Activated T-helper 17 cell treated with anti-CD3 and anti-CD28 coated beads, Interleukin-2, amount 50 U/mL, for 72 hours (primary cell): ENCODE data around the gene HSPA1A. TPM values are rescaled to one million over a fixed set of nuclear protein-coding genes. Genes with fewer than 3 reads are reported as not detected.
A peak's percentile ranks its signal among the peaks of the same experiment; 100 is the strongest.
"Not testable (repeated sequence)": the region's sequence is repeated elsewhere in the genome, so short reads cannot be mapped to it uniquely, and the experiment has no call there.

Source experiments
- ATAC-seq: fragments of 150-1000 bp; cut with Tn5 transposase; replicated peaks from 2 replicates; pipeline ENCODE4 v1.10.0; 2021; ENCODE audit warnings: mild to moderate bottlenecking, moderate library complexity
- H3K27ac Mint-ChIP-seq: one replicate; pipeline ENCODE4 v1.8.0; 2022; ENCODE audit warnings: mixed read lengths
- H3K27me3 Mint-ChIP-seq: one replicate; pipeline ENCODE4 v1.8.0; 2022; ENCODE audit warnings: mixed read lengths
- H3K36me3 Mint-ChIP-seq: one replicate; pipeline ENCODE4 v1.8.0; 2022; ENCODE audit warnings: low read depth, mild to moderate bottlenecking, mixed read lengths
- H3K4me1 Mint-ChIP-seq: one replicate; pipeline ENCODE4 v1.8.0; 2022; ENCODE audit warnings: mixed read lengths
- H3K4me3 Mint-ChIP-seq: one replicate; pipeline ENCODE4 v1.8.0; 2022; ENCODE audit warnings: mild to moderate bottlenecking, mixed read lengths
- H3K9me3 Mint-ChIP-seq: one replicate; pipeline ENCODE4 v1.8.0; 2022; ENCODE audit warnings: mixed read lengths
- total RNA-seq, 2 donors: library from RNA; stranded (reverse); gene quantifications; one replicate each; pipeline ENCODE4 v1.2.3, GENCODE V29; 2022

Gene HSPA1A
- total RNA-seq, 2 donors from 2014 or later, result 124 to 189 TPM

GRCh38 chr6:31831350-31832215 is 16.2 kb downstream of the HSPA1A start:
- no peaks in the 10 kb centered on the region for H3K9me3 Mint-ChIP-seq
- H3K27ac Mint-ChIP-seq, result peak overlapping the region; percentile 95
- peaks cover 61% of the 10 kb centered on the region for H3K36me3 Mint-ChIP-seq
- ATAC-seq, result no peak
- H3K4me3 Mint-ChIP-seq, result peak overlapping the region; percentile 96
- no peaks in the 10 kb centered on the region for H3K27me3 Mint-ChIP-seq
- peaks cover 6% of the 10 kb centered on the region for H3K4me1 Mint-ChIP-seq

- H3K9me3 Mint-ChIP-seq, result no peaks in the 10 kb centered on the region
- H3K36me3 Mint-ChIP-seq, result peaks cover 81% of the 10 kb centered on the region
- H3K27me3 Mint-ChIP-seq, result no peaks in the 10 kb centered on the region
- peaks cover 23% of the 10 kb centered on the region for H3K4me1 Mint-ChIP-seq
- peak overlapping the region; percentile 89 for H3K27ac Mint-ChIP-seq
- peak; percentile 66 for ATAC-seq
- peak overlapping the region; percentile 96 for H3K4me3 Mint-ChIP-seq
Measured at GRCh38 chr6:31834367-31835250, 19.3 kb downstream of the HSPA1A start.

GRCh38 chr6:31836047-31836473 is 20.7 kb downstream of the HSPA1A start:
- H3K27me3 Mint-ChIP-seq, result no peaks in the 10 kb centered on the region
- peak overlapping the region; percentile 96 for H3K4me3 Mint-ChIP-seq
- no peaks in the 10 kb centered on the region for H3K9me3 Mint-ChIP-seq
- peak overlapping the region; percentile 89 for H3K27ac Mint-ChIP-seq
- peaks cover 23% of the 10 kb centered on the region for H3K4me1 Mint-ChIP-seq
- peaks cover 81% of the 10 kb centered on the region for H3K36me3 Mint-ChIP-seq
- ATAC-seq, result no peak

- Mint-ChIP-seq H3K4me3 (peak overlapping the region; percentile 96), H3K36me3 (peaks cover 79% of the 10 kb centered on the region), H3K9me3 (no peaks in the 10 kb centered on the region), H3K27me3 (no peaks in the 10 kb centered on the region), H3K4me1 (peaks cover 23% of the 10 kb centered on the region), H3K27ac (peak overlapping the region; percentile 89)
- no peak for ATAC-seq
Measured at GRCh38 chr6:31836474-31837368, 21.4 kb downstream of the HSPA1A start.

GRCh38 chr6:31837369-31838113 is 22.2 kb downstream of the HSPA1A start:
- Mint-ChIP-seq H3K36me3 (peaks cover 76% of the 10 kb centered on the region), H3K4me1 (peaks cover 23% of the 10 kb centered on the region), H3K9me3 (no peaks in the 10 kb centered on the region), H3K27me3 (no peaks in the 10 kb centered on the region), H3K4me3 (peak overlapping the region; percentile 96), H3K27ac (peak overlapping the region; percentile 89)
- ATAC-seq, result no peak

GRCh38 chr6:31838114-31838553 is 22.8 kb downstream of the HSPA1A start:
- peaks cover 76% of the 10 kb centered on the region for H3K36me3 Mint-ChIP-seq
- H3K27me3 Mint-ChIP-seq, ATAC-seq, H3K9me3 Mint-ChIP-seq: not testable (repeated sequence)
- peaks cover 23% of the 10 kb centered on the region for H3K4me1 Mint-ChIP-seq
- peak overlapping the region; percentile 96 for H3K4me3 Mint-ChIP-seq
- H3K27ac Mint-ChIP-seq, result peak overlapping the region; percentile 89

- no peaks in the 10 kb centered on the region for H3K27me3 Mint-ChIP-seq
- peak overlapping the region; percentile 3 for H3K27ac Mint-ChIP-seq
- H3K4me1 Mint-ChIP-seq, result peaks cover 23% of the 10 kb centered on the region
- ATAC-seq, result no peak
- H3K9me3 Mint-ChIP-seq, result no peaks in the 10 kb centered on the region
- peak overlapping the region; percentile 96 for H3K4me3 Mint-ChIP-seq
- peaks cover 76% of the 10 kb centered on the region for H3K36me3 Mint-ChIP-seq
Measured at GRCh38 chr6:31838968-31839367, 23.6 kb downstream of the HSPA1A start.

GRCh38 chr6:31839779-31840126 is 24.4 kb downstream of the HSPA1A start:
- peak overlapping the region; percentile 3 for H3K27ac Mint-ChIP-seq

GRCh38 chr6:31842053-31842452 is 26.7 kb downstream of the HSPA1A start:
- Mint-ChIP-seq H3K4me3 (no peak overlapping the region), H3K36me3 (peaks cover 45% of the 10 kb centered on the region), H3K9me3 (no peaks in the 10 kb centered on the region), H3K27ac (no peak overlapping the region), H3K4me1 (peaks cover 12% of the 10 kb centered on the region), H3K27me3 (no peaks in the 10 kb centered on the region)
- ATAC-seq, result no peak

More at GRCh38 chr6:31839779-31840126, 24.4 kb downstream of the HSPA1A start:
- not testable (repeated sequence) for ATAC-seq, H3K4me3 Mint-ChIP-seq, H3K9me3 Mint-ChIP-seq, H3K27me3 Mint-ChIP-seq
- H3K4me1 Mint-ChIP-seq, result peaks cover 23% of the 10 kb centered on the region
- H3K36me3 Mint-ChIP-seq, result peaks cover 68% of the 10 kb centered on the region

GRCh38 chr6:31844507-31844906 is 29.2 kb downstream of the HSPA1A start:
- Mint-ChIP-seq H3K4me3 (no peak overlapping the region), H3K4me1 (no peaks in the 10 kb centered on the region), H3K27ac (no peak overlapping the region), H3K36me3 (peaks cover 20% of the 10 kb centered on the region), H3K9me3 (no peaks in the 10 kb centered on the region), H3K27me3 (no peaks in the 10 kb centered on the region)
- no peak for ATAC-seq

GRCh38 chr6:31847276-31847978 is 32.1 kb downstream of the HSPA1A start:
- ATAC-seq, result no peak
- Mint-ChIP-seq H3K36me3 (no peaks in the 10 kb centered on the region), H3K9me3 (no peaks in the 10 kb centered on the region), H3K4me3 (no peak overlapping the region), H3K4me1 (no peaks in the 10 kb centered on the region), H3K27me3 (no peaks in the 10 kb centered on the region), H3K27ac (no peak overlapping the region)

- Mint-ChIP-seq H3K27me3 (no peaks in the 10 kb centered on the region), H3K4me3 (no peak overlapping the region), H3K4me1 (no peaks in the 10 kb centered on the region), H3K27ac (no peak overlapping the region), H3K36me3 (no peaks in the 10 kb centered on the region), H3K9me3 (no peaks in the 10 kb centered on the region)
- ATAC-seq, result no peak
Measured at GRCh38 chr6:31850765-31851484, 35.6 kb downstream of the HSPA1A start.
